ENCODE data around the gene C17orf114.

C17orf114 gene

GRCh38 chr17:4789951-4790704 is 12.0 kb downstream of the C17orf114 start (continued):
- TF ChIP-seq, protein P1, sequence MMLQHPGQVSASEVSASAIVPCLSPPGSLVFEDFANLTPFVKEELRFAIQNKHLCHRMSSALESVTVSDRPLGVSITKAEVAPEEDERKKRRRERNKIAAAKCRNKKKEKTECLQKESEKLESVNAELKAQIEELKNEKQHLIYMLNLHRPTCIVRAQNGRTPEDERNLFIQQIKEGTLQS (CRISPR knock-in tag; IDR thresholded peaks at IDR 0.05): no peak
- TF ChIP-seq POLR2G (IDR thresholded peaks at IDR 0.05; ENCODE audit: low read depth, low read length) (peak; percentile 39), ZNF652 (CRISPR knock-in tag; IDR thresholded peaks at IDR 0.05; ENCODE audit: borderline replicate concordance, low read depth) (no peak), ARID2 (CRISPR knock-in tag; IDR thresholded peaks at IDR 0.05; ENCODE audit: borderline replicate concordance) (peak; percentile 95), NFRKB (IDR thresholded peaks at IDR 0.05) (no peak), MIER2 (CRISPR knock-in tag; IDR thresholded peaks at IDR 0.05) (no peak), CEBPB (IDR thresholded peaks at IDR 0.05; ENCODE audit: borderline replicate concordance, low read depth, low read length) (no peak), ARID4A (CRISPR knock-in tag; IDR thresholded peaks at IDR 0.05; ENCODE audit: borderline replicate concordance) (peak; percentile 80; the same call in 1 of the 2 replicates), TRAFD1 (CRISPR knock-in tag; IDR thresholded peaks at IDR 0.05; ENCODE audit: borderline replicate concordance) (no peak), SNAI1 (CRISPR knock-in tag; IDR thresholded peaks at IDR 0.05; ENCODE audit: borderline replicate concordance) (no peak), HNRNPLL (IDR thresholded peaks at IDR 0.05; ENCODE audit: low read depth, low read length, poor library complexity, severe bottlenecking) (peak; percentile 37), BRD4 (CRISPR knock-in tag; IDR thresholded peaks at IDR 0.05) (peak; percentile 88; the same call in 1 of the 2 replicates), SAP130 (CRISPR knock-in tag; IDR thresholded peaks at IDR 0.05; ENCODE audit: low read depth) (peak; percentile 89), RBM22 (optimal IDR thresholded peaks at IDR 0.05; ENCODE audit: low read length) (no peak), ONECUT2 (CRISPR knock-in tag; IDR thresholded peaks at IDR 0.05) (no peak), ZNF879 (CRISPR knock-in tag; IDR thresholded peaks at IDR 0.05) (0 out of 2 replicates have a peak, but pooled peaks have one; percentile 62), RFX5 (IDR thresholded peaks at IDR 0.05; ENCODE audit: low read depth, low read length) (no peak), ZNF557 (CRISPR knock-in tag; IDR thresholded peaks at IDR 0.05) (no peak)
- TF ChIP-seq, protein P2, sequence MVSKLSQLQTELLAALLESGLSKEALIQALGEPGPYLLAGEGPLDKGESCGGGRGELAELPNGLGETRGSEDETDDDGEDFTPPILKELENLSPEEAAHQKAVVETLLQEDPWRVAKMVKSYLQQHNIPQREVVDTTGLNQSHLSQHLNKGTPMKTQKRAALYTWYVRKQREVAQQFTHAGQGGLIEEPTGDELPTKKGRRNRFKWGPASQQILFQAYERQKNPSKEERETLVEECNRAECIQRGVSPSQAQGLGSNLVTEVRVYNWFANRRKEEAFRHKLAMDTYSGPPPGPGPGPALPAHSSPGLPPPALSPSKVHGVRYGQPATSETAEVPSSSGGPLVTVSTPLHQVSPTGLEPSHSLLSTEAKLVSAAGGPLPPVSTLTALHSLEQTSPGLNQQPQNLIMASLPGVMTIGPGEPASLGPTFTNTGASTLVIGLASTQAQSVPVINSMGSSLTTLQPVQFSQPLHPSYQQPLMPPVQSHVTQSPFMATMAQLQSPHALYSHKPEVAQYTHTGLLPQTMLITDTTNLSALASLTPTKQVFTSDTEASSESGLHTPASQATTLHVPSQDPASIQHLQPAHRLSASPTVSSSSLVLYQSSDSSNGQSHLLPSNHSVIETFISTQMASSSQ (IDR thresholded peaks at IDR 0.05; ENCODE audit: low read depth): no peak
- TF ChIP-seq, protein P2 (CRISPR knock-in tag; IDR thresholded peaks at IDR 0.05; ENCODE audit: borderline replicate concordance): peak; percentile 87
